ENCODE results near the gene CTNNB1.
A peak's percentile ranks its signal among the peaks of the same experiment; 100 is the strongest.

The CTNNB1 gene

GRCh38 chr3:41216422-41216821, 17.1 kb downstream of the CTNNB1 start:
- no peaks in the 10 kb centered on the region for H3K9me3 ChIP-seq (ENCODE audit: insufficient read depth, low read length, severe bottlenecking)
- no peak overlapping the region for H3K9ac ChIP-seq (ENCODE audit: low read depth, low read length)
- no peaks in the 10 kb centered on the region for H3K27me3 ChIP-seq (ENCODE audit: insufficient read depth, low read length, poor library complexity)
- DNase-seq (no peak), ATAC-seq (ENCODE audit: insufficient read depth, low read depth) (no peak)
- H3K79me2 ChIP-seq (ENCODE audit: insufficient read depth, low read length), result peaks cover 100% of the 10 kb centered on the region
- no peak overlapping the region for H3K4me2 ChIP-seq (ENCODE audit: insufficient read depth, low read length)
- no peak overlapping the region for H3K4me3 ChIP-seq (ENCODE audit: low read depth in 1 of 2, low read length in 2 of 2)
- TF ChIP-seq EZH2 (IDR thresholded peaks at IDR 0.05; ENCODE audit: borderline replicate concordance, low read depth, low read length, severe bottlenecking) (no peak), CTCF (IDR thresholded peaks at IDR 0.05; ENCODE audit: borderline replicate concordance, extremely low read depth, low read length, poor library complexity, severe bottlenecking) (no peak)
- H3K4me1 ChIP-seq (ENCODE audit: insufficient read depth, low read length), result no peaks in the 10 kb centered on the region
- H2AFZ ChIP-seq (ENCODE audit: low read depth, low read length), result no peak overlapping the region
- H4K20me1 ChIP-seq (ENCODE audit: insufficient read depth, low read length), result peaks cover 97% of the 10 kb centered on the region
- no peak overlapping the region for H3K27ac ChIP-seq (ENCODE audit: low read length)
- no peaks in the 10 kb centered on the region for H3K36me3 ChIP-seq (ENCODE audit: insufficient read depth, low read length)

- DNase-seq (no peak), ATAC-seq (ENCODE audit: insufficient read depth, low read depth) (0 out of 3 replicates have a peak, but pooled peaks have one; percentile 9)
- no peak overlapping the region for H3K9ac ChIP-seq (ENCODE audit: low read depth, low read length)
- H4K20me1 ChIP-seq (ENCODE audit: insufficient read depth, low read length), result peaks cover 97% of the 10 kb centered on the region
- no peak overlapping the region for H3K4me3 ChIP-seq (ENCODE audit: low read depth in 1 of 2, low read length in 2 of 2)
- H3K79me2 ChIP-seq (ENCODE audit: insufficient read depth, low read length), result peaks cover 100% of the 10 kb centered on the region
- no peak for TF ChIP-seq CTCF (IDR thresholded peaks at IDR 0.05; ENCODE audit: borderline replicate concordance, extremely low read depth, low read length, poor library complexity, severe bottlenecking)
- TF ChIP-seq EZH2 (IDR thresholded peaks at IDR 0.05; ENCODE audit: borderline replicate concordance, low read depth, low read length, severe bottlenecking), result no peak
- H3K9me3 ChIP-seq (ENCODE audit: insufficient read depth, low read length, severe bottlenecking), result no peaks in the 10 kb centered on the region
- no peak overlapping the region for H3K4me2 ChIP-seq (ENCODE audit: insufficient read depth, low read length)
- H3K36me3 ChIP-seq (ENCODE audit: insufficient read depth, low read length), result 0 out of 2 replicates have a peak, but pooled peaks cover under 1% of the 10 kb centered on the region
- no peak overlapping the region for H3K27ac ChIP-seq (ENCODE audit: low read length)
- no peaks in the 10 kb centered on the region for H3K27me3 ChIP-seq (ENCODE audit: insufficient read depth, low read length, poor library complexity)
- H3K4me1 ChIP-seq (ENCODE audit: insufficient read depth, low read length), result no peaks in the 10 kb centered on the region
- H2AFZ ChIP-seq (ENCODE audit: low read depth, low read length), result no peak overlapping the region
Observed at GRCh38 chr3:41216993-41217392, 17.7 kb downstream of the CTNNB1 start.

GRCh38 chr3:41219424-41219823, 20.1 kb downstream of the CTNNB1 start:
- no peak overlapping the region for H3K4me3 ChIP-seq (ENCODE audit: low read depth in 1 of 2, low read length in 2 of 2)
- no peaks in the 10 kb centered on the region for H3K27me3 ChIP-seq (ENCODE audit: insufficient read depth, low read length, poor library complexity)
- H3K9me3 ChIP-seq (ENCODE audit: insufficient read depth, low read length, severe bottlenecking), result no peaks in the 10 kb centered on the region
- H3K79me2 ChIP-seq (ENCODE audit: insufficient read depth, low read length), result peaks cover 99% of the 10 kb centered on the region
- peaks cover 11% of the 10 kb centered on the region for H3K36me3 ChIP-seq (ENCODE audit: insufficient read depth, low read length)
- TF ChIP-seq CTCF (IDR thresholded peaks at IDR 0.05; ENCODE audit: borderline replicate concordance, extremely low read depth, low read length, poor library complexity, severe bottlenecking) (no peak), EZH2 (IDR thresholded peaks at IDR 0.05; ENCODE audit: borderline replicate concordance, low read depth, low read length, severe bottlenecking) (no peak)
- H3K4me1 ChIP-seq (ENCODE audit: insufficient read depth, low read length), result no peaks in the 10 kb centered on the region
- H4K20me1 ChIP-seq (ENCODE audit: insufficient read depth, low read length), result peaks cover 90% of the 10 kb centered on the region
- DNase-seq, result no peak
- H3K9ac ChIP-seq (ENCODE audit: low read depth, low read length), result no peak overlapping the region
- no peak overlapping the region for H3K27ac ChIP-seq (ENCODE audit: low read length)
- H2AFZ ChIP-seq (ENCODE audit: low read depth, low read length), result no peak overlapping the region
- no peak overlapping the region for H3K4me2 ChIP-seq (ENCODE audit: insufficient read depth, low read length)
- no peak for ATAC-seq (ENCODE audit: insufficient read depth, low read depth)

Measured in DND-41 (cell line).